ENCODE measurements around the gene MYOZ2. TPM values are rescaled to one million over a fixed set of nuclear protein-coding genes. Genes with fewer than 3 reads are reported as not detected.
A peak's percentile ranks its signal among the peaks of the same experiment; 100 is the strongest.
"Not testable (repeated sequence)": the region's sequence is repeated elsewhere in the genome, so short reads cannot be mapped to it uniquely, and the experiment has no call there.

MYOZ2 gene
- polyA plus RNA-seq, 1 donor from 2014 or later = not detected

DNA sequence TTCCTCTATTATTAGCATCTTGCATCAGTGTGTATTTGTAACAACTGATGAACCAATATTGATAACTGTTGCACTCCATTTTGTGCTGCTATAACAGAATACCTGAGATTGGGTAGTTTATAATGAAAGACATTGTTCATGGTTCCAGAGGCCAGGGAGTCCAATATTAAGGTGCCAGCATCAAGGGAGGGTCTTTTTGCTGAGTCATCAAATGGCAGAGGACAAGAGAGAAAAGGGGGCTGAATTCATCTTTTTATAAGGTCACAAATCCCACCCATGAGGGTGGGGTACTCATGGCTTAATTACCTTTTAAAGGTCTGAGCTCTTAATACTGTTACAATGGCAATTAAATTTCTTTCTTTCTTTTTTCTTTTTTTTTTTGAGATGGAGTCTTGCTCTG lies 7.2 kb downstream of the MYOZ2 start:
- no peak overlapping the region for H3K4me3 Mint-ChIP-seq
- peak overlapping the region in 1 of 3 donors; percentile 8 for H3K27ac Mint-ChIP-seq
- no peaks in the 10 kb centered on the region for H3K36me3 Mint-ChIP-seq
- no peaks in the 10 kb centered on the region for H3K9me3 Mint-ChIP-seq
- no peaks in the 10 kb centered on the region for H3K27me3 Mint-ChIP-seq
- peaks cover 18 to 44% (median 28%) of the 10 kb centered on the region in 3 donors for H3K4me1 Mint-ChIP-seq

GRCh38 chr4:119143341-119143740 lies 7.7 kb downstream of the MYOZ2 start:
- H3K27ac Mint-ChIP-seq = peak overlapping the region in 1 of 3 donors; percentile 8
- H3K36me3 Mint-ChIP-seq, H3K27me3 Mint-ChIP-seq, H3K9me3 Mint-ChIP-seq, H3K4me3 Mint-ChIP-seq: not testable (repeated sequence)
- peaks cover 18 to 40% (median 28%) of the 10 kb centered on the region in 3 donors for H3K4me1 Mint-ChIP-seq

- Mint-ChIP-seq H3K4me1 (peaks cover 0 to 7% (median 6%) of the 10 kb centered on the region in 3 donors), H3K27me3 (peaks cover 2% of the 10 kb centered on the region), H3K36me3 (no peaks in the 10 kb centered on the region), H3K9me3 (no peaks in the 10 kb centered on the region), H3K4me3 (no peak overlapping the region), H3K27ac (no peak overlapping the region)
Observed at GRCh38 chr4:119149110-119149509, 13.5 kb downstream of the MYOZ2 start.

DNA sequence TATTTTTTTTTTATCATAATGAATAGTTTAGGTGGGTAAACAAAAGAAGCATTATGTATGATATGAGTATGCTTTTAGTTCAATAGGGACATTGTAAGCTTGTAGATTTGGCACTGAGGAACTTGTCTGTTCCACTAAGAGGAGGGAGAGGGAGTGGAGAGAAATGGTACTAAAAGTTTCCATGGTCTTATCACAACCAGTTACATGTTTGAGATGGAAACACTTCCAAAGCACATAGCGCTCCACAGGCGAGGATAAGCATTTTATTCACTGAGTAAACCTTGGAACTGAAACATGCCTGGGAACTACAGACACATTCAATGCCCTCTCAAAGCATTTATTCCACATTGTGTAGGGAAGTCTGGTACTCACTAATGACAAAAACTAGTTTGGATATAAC lies 15.5 kb downstream of the MYOZ2 start:
- no peaks in the 10 kb centered on the region for H3K4me1 Mint-ChIP-seq
- no peak overlapping the region for H3K27ac Mint-ChIP-seq
- no peaks in the 10 kb centered on the region for H3K9me3 Mint-ChIP-seq
- no peak overlapping the region for H3K4me3 Mint-ChIP-seq
- no peaks in the 10 kb centered on the region for H3K36me3 Mint-ChIP-seq
- H3K27me3 Mint-ChIP-seq = peaks cover 5% of the 10 kb centered on the region

DNA sequence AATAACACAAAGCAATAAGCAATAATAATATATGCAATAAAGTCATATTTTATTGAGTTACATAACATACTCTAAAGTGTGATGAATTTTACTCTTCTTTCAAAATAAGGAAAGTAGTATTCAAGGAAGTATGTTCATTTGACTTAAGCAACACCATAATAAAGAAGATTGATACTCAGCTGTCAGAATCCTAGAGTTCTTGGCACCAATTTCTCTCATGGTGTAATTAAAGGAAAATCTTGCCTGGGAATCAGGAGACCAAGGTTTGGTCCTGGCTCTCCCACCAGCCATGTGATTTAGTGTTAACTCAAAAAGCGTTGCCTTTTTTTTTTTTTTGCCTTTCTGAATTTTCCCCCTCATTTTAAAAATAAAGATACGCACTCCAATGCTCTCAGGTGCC lies 17.1 kb downstream of the MYOZ2 start:
- Mint-ChIP-seq H3K9me3 (no peaks in the 10 kb centered on the region), H3K4me3 (no peak overlapping the region), H3K4me1 (no peaks in the 10 kb centered on the region), H3K27me3 (peaks cover 5% of the 10 kb centered on the region), H3K27ac (no peak overlapping the region), H3K36me3 (no peaks in the 10 kb centered on the region)

DNA sequence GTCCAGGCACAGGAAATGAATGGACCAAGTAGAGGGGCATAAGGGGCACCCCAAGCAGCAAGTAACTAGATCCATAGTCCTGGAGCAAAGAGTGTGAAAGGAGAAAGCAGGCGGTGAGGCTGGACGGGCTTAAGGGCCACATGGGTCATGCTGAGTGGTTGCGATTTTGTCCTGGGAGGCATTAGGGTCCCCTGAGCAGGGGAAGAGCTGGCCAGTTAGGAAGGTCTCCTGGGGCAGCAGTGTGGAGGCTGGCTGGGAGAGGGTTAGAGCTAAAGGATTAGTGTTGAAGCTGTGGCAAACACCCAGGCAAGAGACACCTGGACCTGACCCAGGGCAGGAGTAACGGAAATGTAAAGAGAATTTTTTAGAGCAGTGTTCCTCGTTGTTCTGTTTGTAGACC lies 26.5 kb downstream of the MYOZ2 start:
- Mint-ChIP-seq H3K4me3 (no peak overlapping the region), H3K27ac (no peak overlapping the region), H3K4me1 (no peaks in the 10 kb centered on the region), H3K27me3 (no peaks in the 10 kb centered on the region), H3K36me3 (peaks cover 2% of the 10 kb centered on the region), H3K9me3 (no peaks in the 10 kb centered on the region)

DNA sequence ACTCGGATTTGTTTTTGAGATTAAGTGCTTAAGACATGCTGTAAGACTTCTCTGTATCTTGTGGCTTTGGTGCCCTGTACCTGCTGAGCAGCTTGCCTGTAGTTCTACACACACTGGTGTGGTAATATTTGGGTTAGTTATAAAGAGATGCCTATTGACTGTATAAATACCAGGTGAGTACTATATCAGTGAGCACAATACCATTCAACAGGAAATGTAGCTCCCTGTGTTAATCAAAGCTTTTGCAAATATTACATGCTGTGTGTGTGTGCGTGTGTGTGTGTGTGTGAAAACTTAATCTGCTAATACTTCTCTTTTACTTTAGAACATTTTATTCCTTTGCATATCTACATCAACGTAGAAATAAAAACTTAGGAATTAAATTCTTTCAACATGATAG lies 30.1 kb downstream of the MYOZ2 start:
- peaks cover 2% of the 10 kb centered on the region for H3K36me3 Mint-ChIP-seq
- no peaks in the 10 kb centered on the region for H3K27me3 Mint-ChIP-seq
- H3K4me1 Mint-ChIP-seq = no peaks in the 10 kb centered on the region
- H3K9me3 Mint-ChIP-seq = no peaks in the 10 kb centered on the region
- H3K4me3 Mint-ChIP-seq = no peak overlapping the region
- H3K27ac Mint-ChIP-seq = no peak overlapping the region

- Mint-ChIP-seq H3K27ac (no peak overlapping the region), H3K27me3 (no peaks in the 10 kb centered on the region), H3K4me3 (no peak overlapping the region), H3K36me3 (peaks cover 2% of the 10 kb centered on the region), H3K9me3 (no peaks in the 10 kb centered on the region), H3K4me1 (peaks cover 0 to 1% (median 0%) of the 10 kb centered on the region in 3 donors)
Observed at GRCh38 chr4:119170195-119170594, 34.6 kb downstream of the MYOZ2 start.

GRCh38 chr4:119172223-119172622 lies 36.6 kb downstream of the MYOZ2 start:
- H3K27ac Mint-ChIP-seq = no peak overlapping the region
- H3K36me3 Mint-ChIP-seq = no peaks in the 10 kb centered on the region
- peaks cover 0 to 1% (median 0%) of the 10 kb centered on the region in 3 donors for H3K4me1 Mint-ChIP-seq
- no peak overlapping the region for H3K4me3 Mint-ChIP-seq
- no peaks in the 10 kb centered on the region for H3K9me3 Mint-ChIP-seq
- peaks cover 2% of the 10 kb centered on the region for H3K27me3 Mint-ChIP-seq

GRCh38 chr4:119173729-119174361 lies 38.2 kb downstream of the MYOZ2 start:
- not testable (repeated sequence) for H3K4me3 Mint-ChIP-seq, H3K36me3 Mint-ChIP-seq, H3K4me1 Mint-ChIP-seq, H3K27ac Mint-ChIP-seq, H3K27me3 Mint-ChIP-seq, H3K9me3 Mint-ChIP-seq

DNA sequence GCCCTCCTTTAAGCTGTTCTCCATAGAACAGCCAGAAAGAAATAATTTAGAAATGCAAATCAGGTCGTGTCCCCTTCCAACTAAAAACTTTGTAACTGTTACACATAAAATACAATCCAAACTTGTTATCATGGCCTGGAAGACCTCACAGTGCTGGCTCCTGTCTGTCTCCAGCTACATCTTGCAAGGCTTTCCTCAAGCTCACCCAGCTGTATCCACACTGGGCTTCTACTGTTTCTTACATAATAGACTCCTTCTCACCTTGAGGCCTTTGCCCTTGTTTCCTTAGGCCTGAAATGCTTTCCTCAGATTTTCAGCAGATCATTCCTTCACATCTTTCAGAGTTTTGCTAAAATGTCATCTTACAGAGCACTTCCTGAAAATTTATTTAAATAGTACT lies 43.4 kb downstream of the MYOZ2 start:
- no peak overlapping the region for H3K4me3 Mint-ChIP-seq
- peaks cover 4% of the 10 kb centered on the region for H3K36me3 Mint-ChIP-seq
- H3K4me1 Mint-ChIP-seq = no peaks in the 10 kb centered on the region
- H3K9me3 Mint-ChIP-seq = no peaks in the 10 kb centered on the region
- peaks cover 6% of the 10 kb centered on the region for H3K27me3 Mint-ChIP-seq
- H3K27ac Mint-ChIP-seq = no peak overlapping the region

DNA sequence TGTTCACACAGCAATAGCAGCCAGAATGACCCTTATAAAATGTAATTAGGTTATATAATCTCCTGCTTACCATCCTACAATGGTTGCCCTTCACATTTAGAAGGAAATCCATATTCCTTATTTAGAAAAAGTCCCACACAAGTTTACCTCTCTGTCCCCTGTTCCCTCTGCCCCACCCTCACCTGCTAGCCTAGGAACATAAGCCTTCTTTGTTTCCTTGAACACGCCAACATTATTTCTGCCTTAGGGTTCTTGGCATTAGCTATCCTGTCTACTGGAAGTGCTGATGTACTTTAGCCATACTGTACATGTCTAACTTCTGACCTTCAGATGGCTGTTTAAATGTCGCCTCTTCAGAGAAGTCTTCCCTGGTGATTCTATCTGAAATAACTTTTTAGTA lies 48.5 kb downstream of the MYOZ2 start:
- Mint-ChIP-seq H3K4me3 (no peak overlapping the region), H3K27me3 (peaks cover 3% of the 10 kb centered on the region), H3K4me1 (no peaks in the 10 kb centered on the region), H3K9me3 (no peaks in the 10 kb centered on the region), H3K27ac (no peak overlapping the region), H3K36me3 (peaks cover under 1% of the 10 kb centered on the region)

DNA sequence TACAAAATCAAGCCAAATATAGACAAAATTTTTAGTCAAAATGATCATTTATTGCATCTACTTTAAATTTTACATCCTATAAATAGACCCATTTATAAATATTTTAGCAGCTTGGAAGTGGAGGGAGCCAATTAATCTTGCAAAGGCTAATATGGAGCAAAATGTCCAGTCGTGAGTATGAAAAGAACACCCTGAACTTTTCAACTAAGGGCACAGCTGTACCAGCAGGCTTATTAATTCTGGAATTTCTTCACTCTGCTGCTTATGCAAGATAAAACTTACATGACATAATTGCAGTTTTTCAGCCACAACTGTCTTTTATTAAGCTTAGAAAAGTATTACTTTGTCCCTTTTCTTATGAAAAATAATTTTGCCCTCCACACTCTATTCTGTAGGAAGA lies 54.0 kb downstream of the MYOZ2 start:
- Mint-ChIP-seq H3K4me1 (no peaks in the 10 kb centered on the region), H3K9me3 (no peaks in the 10 kb centered on the region), H3K4me3 (no peak overlapping the region), H3K27ac (no peak overlapping the region), H3K36me3 (peaks cover 1% of the 10 kb centered on the region), H3K27me3 (no peaks in the 10 kb centered on the region)

DNA sequence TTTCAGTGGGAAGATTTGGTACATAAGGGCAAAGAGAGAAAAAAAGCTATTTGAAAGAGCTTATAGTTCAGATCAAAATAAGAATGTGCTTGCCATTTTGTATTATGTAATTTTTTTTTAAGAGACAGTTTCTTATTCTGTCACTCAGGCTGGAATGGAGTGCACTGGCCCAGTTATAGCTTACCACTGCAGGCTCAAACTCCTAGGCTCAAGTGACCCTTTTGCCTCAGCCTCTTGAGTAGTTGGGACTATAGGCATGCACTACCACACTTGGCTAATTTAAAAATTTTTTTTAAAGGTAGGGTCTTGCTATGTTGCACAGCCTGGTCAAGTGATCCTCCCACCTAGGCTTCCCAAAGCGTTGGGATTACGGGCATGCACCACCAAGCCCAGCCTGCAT lies 54.7 kb downstream of the MYOZ2 start:
- H3K27ac Mint-ChIP-seq = no peak overlapping the region
- H3K9me3 Mint-ChIP-seq = no peaks in the 10 kb centered on the region
- H3K36me3 Mint-ChIP-seq = peaks cover 1% of the 10 kb centered on the region

DNA sequence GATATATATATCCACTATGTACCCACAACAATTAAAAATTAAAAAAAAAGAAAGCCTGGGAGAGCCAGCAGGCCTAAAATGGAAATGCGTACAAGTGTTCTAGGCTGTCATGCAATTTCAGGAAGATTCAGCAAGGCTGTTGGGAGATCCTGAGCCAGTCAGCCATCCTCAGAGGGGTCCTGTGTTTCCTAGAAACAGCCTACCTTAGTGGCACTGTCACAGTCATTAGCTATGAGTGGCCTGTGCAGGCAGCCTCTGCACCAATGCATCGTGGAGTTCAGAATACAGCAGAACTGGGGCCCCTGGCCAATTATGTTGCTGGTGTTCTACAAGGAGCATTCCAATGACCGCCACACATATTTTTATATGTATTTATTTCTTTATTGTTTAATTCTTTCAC lies 55.9 kb downstream of the MYOZ2 start:
- Mint-ChIP-seq H3K27ac (no peak overlapping the region), H3K27me3 (no peaks in the 10 kb centered on the region), H3K4me1 (peaks cover 0 to 3% (median 0%) of the 10 kb centered on the region in 3 donors), H3K9me3 (no peaks in the 10 kb centered on the region), H3K4me3 (no peak overlapping the region), H3K36me3 (peaks cover 1% of the 10 kb centered on the region)

More for the DNA sequence above, 54.7 kb downstream of the MYOZ2 start:
- no peak overlapping the region for H3K4me3 Mint-ChIP-seq
- H3K4me1 Mint-ChIP-seq = no peaks in the 10 kb centered on the region
- H3K27me3 Mint-ChIP-seq = no peaks in the 10 kb centered on the region

DNA sequence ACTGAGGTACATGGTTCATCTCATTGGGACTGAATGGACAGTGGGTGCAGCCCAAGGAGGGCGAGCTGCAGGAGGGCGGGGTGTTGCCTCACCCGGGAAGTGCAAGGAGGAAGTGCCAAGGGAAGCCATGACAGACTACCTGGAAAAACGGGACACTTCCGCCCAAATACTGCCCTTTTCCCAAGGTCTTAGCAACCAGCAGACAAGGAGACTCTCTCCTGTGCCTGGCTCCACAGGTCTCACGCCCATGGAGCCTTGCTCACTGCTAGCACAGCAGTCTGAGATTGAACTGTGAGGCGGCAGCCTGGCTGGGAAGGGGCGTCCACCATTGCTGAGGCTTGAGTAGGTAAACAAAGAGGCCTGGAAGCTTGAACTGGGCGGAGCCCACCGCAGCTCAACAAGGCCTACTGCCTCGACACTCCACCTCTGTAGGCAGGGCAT lies 62.2 kb downstream of the MYOZ2 start:
- no peaks in the 10 kb centered on the region for H3K9me3 Mint-ChIP-seq
- H3K4me1 Mint-ChIP-seq = peaks cover 0 to 13% (median 11%) of the 10 kb centered on the region in 3 donors
- H3K27me3 Mint-ChIP-seq = no peaks in the 10 kb centered on the region
- peaks cover 2% of the 10 kb centered on the region for H3K36me3 Mint-ChIP-seq
- no peak overlapping the region for H3K27ac Mint-ChIP-seq
- no peak overlapping the region for H3K4me3 Mint-ChIP-seq
